MM.1S (cell line): ENCODE data around the gene PURA.
A peak's percentile ranks its signal among the peaks of the same experiment; 100 is the strongest.

Experiments used
- DNase-seq: peaks from one replicate; pipeline ENCODE4 v3.0.0-alpha.2; 2015
- H2AFZ ChIP-seq: fragments of 300-600 bp; sonication (generic); 2 replicates; pipeline ENCODE4 v1.6.0; 2016; ENCODE audit warnings: antibody characterized with exemption, low read length
- H3F3A ChIP-seq: fragments of 300-600 bp; sonication (generic); 2 replicates; pipeline ENCODE4 v1.6.1; 2016; ENCODE audit warnings: mild to moderate bottlenecking, antibody characterized with exemption, low read length, moderate library complexity, mixed read lengths; ENCODE audit not compliant: insufficient read depth
- H3K27ac ChIP-seq: fragments of 300-600 bp; sonication (generic); 2 replicates; pipeline ENCODE4 v1.5.1; 2016; ENCODE audit warnings: mild to moderate bottlenecking, low read length
- H3K27me3 ChIP-seq: fragments of 300-600 bp; sonication (generic); replicated peaks from 2 replicates; pipeline ENCODE4 v1.6.0; 2016; ENCODE audit warnings: low read length; ENCODE audit not compliant: insufficient read depth
- H3K36me3 ChIP-seq: fragments of 300-600 bp; sonication (generic); replicated peaks from 2 replicates; pipeline ENCODE4 v1.6.1; 2016; ENCODE audit warnings: mild to moderate bottlenecking, low read length, mixed read lengths; ENCODE audit not compliant: insufficient read depth
- H3K4me1 ChIP-seq: fragments of 300-600 bp; sonication (generic); 2 replicates; pipeline ENCODE4 v1.6.1; 2016; ENCODE audit warnings: low read length, mixed read lengths
- H3K4me2 ChIP-seq: fragments of 300-600 bp; sonication (generic); 2 replicates; pipeline ENCODE4 v1.6.0; 2016; ENCODE audit warnings: low read depth, low read length
- H3K4me3 ChIP-seq: fragments of 300-600 bp; sonication (generic); 2 replicates; pipeline ENCODE4 v1.5.1; 2016; ENCODE audit warnings: low read length, mixed read lengths
- H3K79me2 ChIP-seq: fragments of 300-600 bp; sonication (generic); 2 replicates; pipeline ENCODE4 v1.6.1; 2016; ENCODE audit warnings: mixed run types, low read length, mixed read lengths
- H3K9ac ChIP-seq: fragments of 300-600 bp; sonication (generic); 2 replicates; pipeline ENCODE4 v1.6.1; 2016; ENCODE audit warnings: low read length, mixed read lengths
- H3K9me2 ChIP-seq: fragments of 300-600 bp; sonication (generic); replicated peaks from 2 replicates; pipeline ENCODE4 v1.6.1; 2016; ENCODE audit warnings: mild to moderate bottlenecking, low read length, mixed read lengths; ENCODE audit not compliant: insufficient read depth
- H3K9me3 ChIP-seq: fragments of 300-600 bp; sonication (generic); replicated peaks from 2 replicates; pipeline ENCODE4 v1.6.1; 2016; ENCODE audit warnings: mild to moderate bottlenecking, low read length, mixed read lengths; ENCODE audit not compliant: insufficient read depth
- H4K20me1 ChIP-seq: fragments of 300-600 bp; sonication (generic); 2 replicates; pipeline ENCODE4 v1.6.1; 2016; ENCODE audit warnings: mild to moderate bottlenecking, low read length, moderate library complexity, mixed read lengths; ENCODE audit not compliant: insufficient read depth
- CTCF ChIP-seq: fragments of 300-600 bp; sonication (generic); IDR thresholded peaks from 2 replicates; pipeline ENCODE4 v1.5.1; 2016; ENCODE audit warnings: antibody characterized with exemption, low read length, mixed read lengths
- EZH2 ChIP-seq: fragments of 300-600 bp; sonication (generic); optimal IDR thresholded peaks from 2 replicates; pipeline ENCODE3; 2017; ENCODE audit warnings: low read depth, mild to moderate bottlenecking, antibody characterized with exemption, low read length, mixed read lengths
- EZH2phosphoT487 ChIP-seq: fragments of 300-600 bp; sonication (generic); IDR thresholded peaks from 2 replicates; pipeline ENCODE4 v1.6.1; 2018; ENCODE audit warnings: antibody characterized with exemption, low read length

Gene PURA

GRCh38 chr5:140106805-140107311 is 7.1 kb upstream of the PURA start:
- peak overlapping the region; percentile 90 for H3K27ac ChIP-seq
- no peaks in the 10 kb centered on the region for H3K9me3 ChIP-seq
- peak overlapping the region; percentile 87 for H3K9ac ChIP-seq
- peaks cover 37% of the 10 kb centered on the region for H3K79me2 ChIP-seq
- H3K36me3 ChIP-seq = no peaks in the 10 kb centered on the region
- no peak for TF ChIP-seq CTCF
- TF ChIP-seq EZH2 = no peak
- no peak for TF ChIP-seq EZH2phosphoT487
- H3K4me2 ChIP-seq = peak overlapping the region; percentile 96
- no peaks in the 10 kb centered on the region for H3K27me3 ChIP-seq
- H2AFZ ChIP-seq = peak overlapping the region; percentile 95
- peaks cover 14% of the 10 kb centered on the region for H3F3A ChIP-seq
- no peaks in the 10 kb centered on the region for H4K20me1 ChIP-seq
- peaks cover 11% of the 10 kb centered on the region for H3K4me1 ChIP-seq
- H3K9me2 ChIP-seq = no peaks in the 10 kb centered on the region
- DNase-seq = no peak
- H3K4me3 ChIP-seq = peak overlapping the region; percentile 95

- H3K9me3 ChIP-seq = no peaks in the 10 kb centered on the region
- peak overlapping the region; percentile 96 for H3K4me2 ChIP-seq
- peaks cover 14% of the 10 kb centered on the region for H3F3A ChIP-seq
- TF ChIP-seq EZH2 (no peak), CTCF (peak; percentile 14; the same call in 1 of the 2 replicates)
- peak overlapping the region; percentile 90 for H3K27ac ChIP-seq
- H3K9me2 ChIP-seq = no peaks in the 10 kb centered on the region
- H3K36me3 ChIP-seq = no peaks in the 10 kb centered on the region
- peak; percentile 95 for DNase-seq
- H3K4me3 ChIP-seq = peak overlapping the region; percentile 95
- H2AFZ ChIP-seq = peak overlapping the region; percentile 95
- H3K27me3 ChIP-seq = no peaks in the 10 kb centered on the region
- peaks cover 43% of the 10 kb centered on the region for H3K79me2 ChIP-seq
- peak overlapping the region; percentile 87 for H3K9ac ChIP-seq
- peaks cover 11% of the 10 kb centered on the region for H3K4me1 ChIP-seq
- H4K20me1 ChIP-seq = no peaks in the 10 kb centered on the region
These were observed 6.4 kb upstream of the PURA start for GRCh38 chr5:140107312-140108092.

- H3K4me1 ChIP-seq = peaks cover 11% of the 10 kb centered on the region
- peak overlapping the region; percentile 96 for H3K4me2 ChIP-seq
- H3K4me3 ChIP-seq = peak overlapping the region; percentile 95
- no peaks in the 10 kb centered on the region for H3K9me3 ChIP-seq
- H4K20me1 ChIP-seq = no peaks in the 10 kb centered on the region
- TF ChIP-seq CTCF = no peak
- TF ChIP-seq EZH2phosphoT487 = no peak
- no peak for TF ChIP-seq EZH2
- peak; percentile 29 for DNase-seq
- H3F3A ChIP-seq = peaks cover 14% of the 10 kb centered on the region
- H3K9ac ChIP-seq = peak overlapping the region; percentile 87
- H3K27ac ChIP-seq = peak overlapping the region; percentile 90; the same call in 1 of the 2 replicates
- peak overlapping the region; percentile 76 for H2AFZ ChIP-seq
- no peaks in the 10 kb centered on the region for H3K36me3 ChIP-seq
- H3K27me3 ChIP-seq = no peaks in the 10 kb centered on the region
- no peaks in the 10 kb centered on the region for H3K9me2 ChIP-seq
- H3K79me2 ChIP-seq = peaks cover 52% of the 10 kb centered on the region
These were observed 5.6 kb upstream of the PURA start for GRCh38 chr5:140108093-140109017.
